OCI-LY1 (cell line): ENCODE data around the gene LSMEM2.

Source experiments
- H2AFZ ChIP-seq: fragments of 200-600 bp; sonication (generic), shearing (Covaris generic); 2 replicates; pipeline ENCODE4 v1.6.0; 2014; ENCODE audit warnings: antibody characterized with exemption, mild to moderate bottlenecking, low read length
- H3F3A ChIP-seq: fragments of 200-600 bp; sonication (generic), shearing (Covaris generic); 2 replicates; pipeline ENCODE4 v1.6.0; 2014; ENCODE audit warnings: mild to moderate bottlenecking, antibody characterized with exemption, low read length, moderate library complexity; ENCODE audit not compliant: insufficient read depth
- H3K27ac ChIP-seq: fragments of 200-600 bp; sonication (generic); 2 replicates; pipeline ENCODE4 v1.5.1; 2014; ENCODE audit warnings: low read length, mixed run types, mild to moderate bottlenecking, low read depth; ENCODE audit not compliant: poor library complexity, severe bottlenecking
- H3K27me3 ChIP-seq: fragments of 200-600 bp; sonication (generic); 2 replicates; pipeline ENCODE4 v1.6.0; 2014; ENCODE audit warnings: antibody characterized with exemption, mild to moderate bottlenecking, low read length, moderate library complexity; ENCODE audit not compliant: insufficient read depth
- H3K36me3 ChIP-seq: fragments of 200-600 bp; sonication (generic); 2 replicates; pipeline ENCODE4 v1.6.1; 2014; ENCODE audit warnings: mild to moderate bottlenecking, antibody characterized with exemption, low read length, moderate library complexity, mixed read lengths; ENCODE audit not compliant: insufficient read depth
- H3K4me1 ChIP-seq: fragments of 200-600 bp; sonication (generic); 2 replicates; pipeline ENCODE4 v1.5.1; 2014; ENCODE audit warnings: mild to moderate bottlenecking, low read length, moderate library complexity; ENCODE audit not compliant: insufficient read depth, severe bottlenecking
- H3K4me2 ChIP-seq: fragments of 200-600 bp; sonication (generic), shearing (Covaris generic); 2 replicates; pipeline ENCODE4 v1.6.1; 2014; ENCODE audit warnings: low read length
- H3K4me3 ChIP-seq: fragments of 200-600 bp; sonication (generic); 2 replicates; pipeline ENCODE4 v1.5.1; 2014; ENCODE audit warnings: low read length, low read depth, mild to moderate bottlenecking, mixed read lengths; ENCODE audit not compliant: poor library complexity, severe bottlenecking
- H3K79me2 ChIP-seq: fragments of 200-600 bp; shearing (Covaris generic); 2 replicates; pipeline ENCODE4 v1.6.1; 2016; ENCODE audit warnings: mixed run types, low read length, mixed read lengths; ENCODE audit not compliant: insufficient read depth
- H3K9ac ChIP-seq: fragments of 200-600 bp; sonication (generic), shearing (Covaris generic); 2 replicates; pipeline ENCODE4 v1.6.1; 2014; ENCODE audit warnings: mild to moderate bottlenecking, low read length, mixed read lengths
- H3K9me2 ChIP-seq: fragments of 200-600 bp; sonication (generic), shearing (Covaris generic); 2 replicates; pipeline ENCODE4 v1.6.1; 2014; ENCODE audit warnings: low read depth, mild to moderate bottlenecking, low read length, mixed read lengths
- H3K9me3 ChIP-seq: fragments of 200-600 bp; shearing (Covaris generic); 2 replicates; pipeline ENCODE4 v1.6.1; 2014; ENCODE audit warnings: low read length, mixed read lengths
- H4K20me1 ChIP-seq: fragments of 200-600 bp; sonication (generic), shearing (Covaris generic); 2 replicates; pipeline ENCODE4 v1.6.0; 2016; ENCODE audit warnings: mild to moderate bottlenecking, low read length; ENCODE audit not compliant: insufficient read depth
- EZH2 ChIP-seq: fragments of 200-600 bp; sonication (generic), shearing (Covaris generic); IDR thresholded peaks from 2 replicates; pipeline ENCODE4 v1.8.0; 2017; ENCODE audit warnings: borderline replicate concordance, mixed run types, mild to moderate bottlenecking, antibody characterized with exemption, low read length, moderate library complexity, mixed read lengths
- TF ChIP-seq, protein P1 (sequence below): fragments of 200-600 bp; sonication (generic), shearing (Covaris generic); IDR thresholded peaks from 2 replicates; pipeline ENCODE4 v1.5.1; 2017; ENCODE audit warnings: mild to moderate bottlenecking, antibody characterized with exemption, low read length, moderate library complexity, mixed read lengths

LSMEM2 gene

DNA sequence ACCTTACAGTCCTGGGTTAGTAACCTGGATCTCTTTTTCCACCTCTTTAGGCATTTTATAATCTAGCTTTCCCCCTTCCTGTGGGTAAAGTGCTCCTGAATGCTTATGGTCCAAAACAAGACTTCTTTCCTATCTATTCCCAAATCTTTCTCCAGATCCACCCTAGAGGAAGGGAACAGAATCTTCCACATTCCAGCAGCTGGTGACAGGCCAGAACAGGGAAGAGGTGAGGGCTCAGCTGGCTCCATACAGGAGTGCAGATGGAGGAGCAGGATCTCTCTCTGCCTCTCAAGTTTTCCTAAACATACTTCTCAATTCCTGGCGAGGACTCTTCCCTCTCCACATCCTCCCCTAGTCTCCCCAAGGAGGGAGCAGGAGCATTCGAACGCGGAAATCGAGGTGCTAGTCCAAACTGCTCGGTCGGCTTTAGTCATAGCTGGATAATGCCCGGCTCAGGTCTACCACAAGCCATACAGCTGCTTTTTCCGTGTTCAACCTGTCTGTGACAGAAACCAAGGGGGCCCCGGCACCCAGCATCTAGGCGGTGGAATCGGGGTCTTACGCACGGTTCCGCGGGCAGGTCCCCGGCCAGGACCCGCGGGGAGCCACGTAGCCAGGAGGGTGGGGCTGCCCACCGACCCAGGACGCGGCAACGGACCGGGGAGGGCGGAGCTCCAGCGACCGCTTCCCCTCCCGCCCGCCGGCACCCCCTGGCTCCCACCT is 57.7 kb downstream of the LSMEM2 start:
- Histone ChIP-seq H4K20me1 (no peaks in the 10 kb centered on the region), H2AFZ (no peak overlapping the region), H3K9me3 (no peaks in the 10 kb centered on the region), H3K9ac (peak overlapping the region; percentile 96), H3K9me2 (no peaks in the 10 kb centered on the region), H3K27me3 (no peaks in the 10 kb centered on the region), H3K4me2 (peak overlapping the region; percentile 86), H3K79me2 (peaks cover 32% of the 10 kb centered on the region), H3K36me3 (peaks cover 26% of the 10 kb centered on the region), H3K27ac (peak overlapping the region; percentile 75), H3K4me3 (peak overlapping the region; percentile 88), H3K4me1 (peaks cover 68% of the 10 kb centered on the region), H3F3A (0 out of 2 replicates have a peak, but pooled peaks cover 5% of the 10 kb centered on the region)
- TF ChIP-seq, protein P1, sequence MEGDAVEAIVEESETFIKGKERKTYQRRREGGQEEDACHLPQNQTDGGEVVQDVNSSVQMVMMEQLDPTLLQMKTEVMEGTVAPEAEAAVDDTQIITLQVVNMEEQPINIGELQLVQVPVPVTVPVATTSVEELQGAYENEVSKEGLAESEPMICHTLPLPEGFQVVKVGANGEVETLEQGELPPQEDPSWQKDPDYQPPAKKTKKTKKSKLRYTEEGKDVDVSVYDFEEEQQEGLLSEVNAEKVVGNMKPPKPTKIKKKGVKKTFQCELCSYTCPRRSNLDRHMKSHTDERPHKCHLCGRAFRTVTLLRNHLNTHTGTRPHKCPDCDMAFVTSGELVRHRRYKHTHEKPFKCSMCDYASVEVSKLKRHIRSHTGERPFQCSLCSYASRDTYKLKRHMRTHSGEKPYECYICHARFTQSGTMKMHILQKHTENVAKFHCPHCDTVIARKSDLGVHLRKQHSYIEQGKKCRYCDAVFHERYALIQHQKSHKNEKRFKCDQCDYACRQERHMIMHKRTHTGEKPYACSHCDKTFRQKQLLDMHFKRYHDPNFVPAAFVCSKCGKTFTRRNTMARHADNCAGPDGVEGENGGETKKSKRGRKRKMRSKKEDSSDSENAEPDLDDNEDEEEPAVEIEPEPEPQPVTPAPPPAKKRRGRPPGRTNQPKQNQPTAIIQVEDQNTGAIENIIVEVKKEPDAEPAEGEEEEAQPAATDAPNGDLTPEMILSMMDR, result no peak
- TF ChIP-seq EZH2, result no peak

DNA sequence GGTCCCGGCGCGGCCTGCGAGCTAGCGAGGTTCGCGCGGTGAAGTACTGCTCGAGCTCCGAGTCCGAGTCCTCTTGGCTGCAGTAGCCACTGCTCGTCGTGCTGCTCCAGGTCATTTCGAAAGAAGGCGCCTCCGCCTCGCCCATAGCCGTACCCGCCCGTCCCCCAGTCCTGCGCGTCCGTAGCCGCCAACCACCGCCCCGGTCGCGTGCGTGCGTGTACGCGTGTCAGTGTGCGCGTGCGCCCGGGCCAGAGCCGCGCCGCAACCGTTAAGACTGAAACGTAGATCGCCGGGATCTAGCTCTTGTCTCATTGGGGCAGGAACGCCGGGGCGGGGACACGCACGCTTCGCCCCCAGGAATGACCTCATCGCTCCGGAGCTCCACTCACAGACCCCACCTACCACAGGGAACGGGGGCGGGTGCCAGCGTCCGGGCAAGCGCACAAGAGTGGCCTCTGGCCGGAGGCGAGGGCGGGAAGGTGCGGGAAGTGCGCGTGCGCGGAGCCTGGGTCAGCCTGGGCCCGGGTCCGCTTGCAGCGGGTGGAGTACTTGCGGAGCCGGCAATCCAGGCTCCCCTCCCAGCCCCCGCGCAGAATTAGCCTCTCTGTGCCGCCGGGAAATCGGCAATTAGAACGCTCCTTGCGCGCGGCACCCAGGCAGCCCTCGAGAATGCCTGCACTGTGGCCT is 58.4 kb downstream of the LSMEM2 start:
- Histone ChIP-seq H3K79me2 (peaks cover 32% of the 10 kb centered on the region), H3K9me2 (no peaks in the 10 kb centered on the region), H3K4me3 (peak overlapping the region; percentile 88), H3K36me3 (peaks cover 18% of the 10 kb centered on the region; the same call in 1 of the 2 replicates), H3K9ac (peak overlapping the region; percentile 96), H3F3A (0 out of 2 replicates have a peak, but pooled peaks cover 5% of the 10 kb centered on the region), H2AFZ (no peak overlapping the region), H3K27me3 (no peaks in the 10 kb centered on the region), H3K4me1 (peaks cover 68% of the 10 kb centered on the region), H3K9me3 (no peaks in the 10 kb centered on the region), H3K4me2 (peak overlapping the region; percentile 97), H4K20me1 (no peaks in the 10 kb centered on the region), H3K27ac (peak overlapping the region; percentile 89)
- TF ChIP-seq, protein P1, result no peak
- TF ChIP-seq EZH2, result no peak
